ENCODE data around the gene MATN1.

MATN1 gene

DNA sequence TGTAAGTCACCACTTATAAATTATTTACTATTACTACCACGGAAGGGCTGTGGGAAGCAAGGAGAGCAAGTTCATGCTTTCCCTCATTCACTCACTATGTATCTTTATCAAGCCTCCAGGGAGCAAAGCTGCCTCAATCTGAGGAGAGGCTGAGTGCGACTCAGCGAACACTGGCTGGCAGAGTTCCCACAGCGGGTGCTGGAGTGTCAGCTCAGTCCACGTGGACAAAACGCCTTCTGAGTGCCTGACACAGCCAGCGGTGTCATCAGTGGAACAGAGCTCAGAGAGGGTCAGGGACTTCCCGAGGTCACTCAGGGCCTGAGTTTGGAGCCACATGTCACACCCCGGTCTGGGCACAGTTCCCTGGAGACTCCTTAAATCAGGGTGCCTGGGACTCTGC lies 16.9 kb downstream of the MATN1 start:
- Histone ChIP-seq H3K27me3 (replicated peaks; ENCODE audit: control insufficient read depth, insufficient read depth, low read length) (peaks cover under 1% of the 10 kb centered on the region), H3K9me3 (ENCODE audit: control insufficient read depth, low read length) (no peaks in the 10 kb centered on the region), H3K36me3 (ENCODE audit: control insufficient read depth, insufficient read depth, low read length, severe bottlenecking) (no peaks in the 10 kb centered on the region), H3K4me3 (ENCODE audit: low read length) (no peak overlapping the region), H3K4me1 (ENCODE audit: control insufficient read depth, insufficient read depth, low read length) (peaks cover 27% of the 10 kb centered on the region), H3K9ac (ENCODE audit: low read length) (no peak overlapping the region)
- DNase-seq (ENCODE audit: low read depth): peak; percentile 25

DNA sequence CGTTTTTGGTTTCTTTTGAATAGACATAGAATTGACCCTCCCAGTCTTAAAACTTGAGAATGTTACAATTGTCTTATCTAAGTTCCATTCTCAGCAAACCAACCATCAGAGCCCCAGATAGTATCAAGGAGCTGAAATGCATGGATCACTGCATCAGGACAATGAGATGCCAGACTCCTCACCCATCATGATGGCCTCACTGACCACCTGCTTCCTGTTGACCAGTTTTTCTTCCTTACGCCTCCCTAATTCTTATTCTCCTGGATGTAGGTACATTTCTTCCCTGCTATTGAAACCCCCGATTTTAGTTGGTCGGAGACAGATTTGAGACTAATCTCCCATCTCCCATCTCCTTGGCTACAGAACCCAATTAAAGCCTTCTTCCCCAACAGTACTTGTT lies 17.7 kb downstream of the MATN1 start:
- Histone ChIP-seq H3K4me1 (ENCODE audit: control insufficient read depth, insufficient read depth, low read length) (peaks cover 35% of the 10 kb centered on the region), H3K9ac (ENCODE audit: low read length) (no peak overlapping the region), H3K36me3 (ENCODE audit: control insufficient read depth, insufficient read depth, low read length, severe bottlenecking) (no peaks in the 10 kb centered on the region), H3K27me3 (replicated peaks; ENCODE audit: control insufficient read depth, insufficient read depth, low read length) (no peaks in the 10 kb centered on the region), H3K9me3 (ENCODE audit: control insufficient read depth, low read length) (no peaks in the 10 kb centered on the region), H3K4me3 (ENCODE audit: low read length) (no peak overlapping the region)
- DNase-seq (ENCODE audit: low read depth): no peak

DNA sequence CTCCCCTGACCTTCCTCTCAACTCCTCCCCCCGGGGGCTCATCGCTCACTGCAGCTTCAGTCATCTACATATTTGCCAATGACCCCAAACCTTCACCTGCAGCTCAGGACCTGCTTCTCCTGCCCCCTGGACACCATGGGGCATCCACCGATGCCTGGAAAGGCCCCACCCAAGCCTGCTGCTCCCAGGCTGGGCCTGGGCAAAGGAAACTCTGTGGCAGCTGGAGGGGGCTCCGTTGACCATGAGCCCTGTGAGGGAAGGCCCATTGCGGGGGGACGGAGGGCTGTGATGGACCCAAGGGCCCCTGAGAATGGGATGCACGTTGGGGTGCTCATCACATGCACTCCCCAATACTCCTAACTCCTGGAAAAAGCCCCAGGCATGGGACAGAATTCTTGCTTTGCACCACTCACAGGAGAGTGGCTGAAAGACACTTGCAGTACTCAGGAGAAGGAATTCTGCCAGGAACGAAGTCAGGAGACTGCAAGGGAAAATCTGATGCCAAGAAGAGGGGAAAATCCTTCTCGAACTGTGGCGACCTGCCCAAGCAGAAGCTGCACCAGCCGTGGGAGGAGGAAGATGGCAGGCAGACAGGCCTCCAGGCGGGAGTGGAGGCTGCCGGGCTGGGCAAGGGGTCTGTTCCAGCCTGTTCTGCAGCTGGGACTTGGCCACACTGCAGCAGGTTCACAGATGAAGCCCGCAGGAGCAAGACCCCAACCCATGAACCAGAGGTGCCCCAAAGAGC lies 18.4 kb downstream of the MATN1 start:
- Histone ChIP-seq H3K4me3 (ENCODE audit: low read length) (no peak overlapping the region), H3K27me3 (replicated peaks; ENCODE audit: control insufficient read depth, insufficient read depth, low read length) (no peaks in the 10 kb centered on the region), H3K4me1 (ENCODE audit: control insufficient read depth, insufficient read depth, low read length) (peaks cover 39% of the 10 kb centered on the region), H3K9ac (ENCODE audit: low read length) (peak overlapping the region; percentile 40), H3K36me3 (ENCODE audit: control insufficient read depth, insufficient read depth, low read length, severe bottlenecking) (no peaks in the 10 kb centered on the region), H3K9me3 (ENCODE audit: control insufficient read depth, low read length) (no peaks in the 10 kb centered on the region)
- no peak for DNase-seq (ENCODE audit: low read depth)

DNA sequence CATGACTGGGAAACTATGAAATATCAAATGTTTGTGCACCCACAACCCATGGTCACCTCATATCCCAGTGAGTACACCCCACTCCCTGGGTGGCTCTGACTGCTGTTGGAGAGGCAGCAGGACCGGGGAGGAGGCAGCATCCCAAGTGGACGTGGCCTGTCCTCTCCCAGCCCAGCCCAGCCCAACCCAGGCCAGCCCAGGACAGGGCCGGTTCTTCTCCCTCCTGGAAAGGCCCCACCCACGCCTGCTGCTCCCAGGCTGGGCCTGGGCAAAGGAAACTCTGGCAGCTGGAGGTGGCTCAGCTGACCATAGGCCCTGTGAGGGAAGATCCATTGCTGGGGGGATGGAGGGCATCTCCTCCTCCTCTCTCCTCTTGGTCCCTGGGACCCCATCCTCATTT lies 19.1 kb downstream of the MATN1 start:
- peaks cover 39% of the 10 kb centered on the region for H3K4me1 ChIP-seq (ENCODE audit: control insufficient read depth, insufficient read depth, low read length)
- no peaks in the 10 kb centered on the region for H3K36me3 ChIP-seq (ENCODE audit: control insufficient read depth, insufficient read depth, low read length, severe bottlenecking)
- no peaks in the 10 kb centered on the region for H3K27me3 ChIP-seq (replicated peaks; ENCODE audit: control insufficient read depth, insufficient read depth, low read length)
- peak; percentile 34 for DNase-seq (ENCODE audit: low read depth)
- H3K9me3 ChIP-seq (ENCODE audit: control insufficient read depth, low read length): no peaks in the 10 kb centered on the region
- H3K4me3 ChIP-seq (ENCODE audit: low read length): no peak overlapping the region
- peak overlapping the region; percentile 57 for H3K9ac ChIP-seq (ENCODE audit: low read length)

DNA sequence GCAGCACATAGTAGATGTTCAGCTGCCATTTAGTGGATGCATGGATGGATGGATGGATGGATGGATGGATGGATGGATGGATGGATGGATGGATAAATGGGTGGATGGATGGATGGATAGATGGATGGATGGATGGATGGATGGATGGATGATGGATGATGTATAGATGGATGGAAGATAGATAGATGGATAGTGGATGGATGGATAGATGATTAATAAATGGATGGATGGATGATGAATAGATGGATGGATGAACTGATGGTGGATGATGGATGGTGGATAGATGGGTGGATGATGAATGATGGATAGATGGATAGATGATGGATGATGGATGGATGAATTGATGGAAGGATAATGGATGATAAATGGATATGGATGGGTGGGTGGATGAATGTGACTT lies 20.6 kb downstream of the MATN1 start:
- Histone ChIP-seq H3K4me3 (ENCODE audit: low read length) (no peak overlapping the region), H3K4me1 (ENCODE audit: control insufficient read depth, insufficient read depth, low read length) (peaks cover 54% of the 10 kb centered on the region)
- DNase-seq (ENCODE audit: low read depth): no peak

DNA sequence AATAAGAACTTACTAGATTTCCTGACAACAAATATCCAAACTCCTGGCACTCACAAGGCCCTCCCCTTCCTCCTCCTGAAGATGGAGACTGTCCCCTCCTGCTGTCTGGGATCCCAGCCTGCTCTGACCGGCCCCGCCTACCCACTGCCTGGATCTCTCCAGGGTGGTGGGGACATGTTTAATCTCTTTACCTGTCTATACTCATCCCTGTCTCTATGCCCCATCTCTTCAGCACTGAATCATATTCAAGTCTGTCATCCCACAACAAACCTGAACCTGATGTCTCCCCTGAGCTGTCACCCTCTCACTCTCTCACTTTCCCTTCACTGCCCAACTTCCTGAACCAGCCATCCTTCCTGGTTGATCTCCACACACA lies 22.1 kb downstream of the MATN1 start:
- Histone ChIP-seq H3K4me1 (ENCODE audit: control insufficient read depth, insufficient read depth, low read length) (peaks cover 57% of the 10 kb centered on the region), H3K9me3 (ENCODE audit: control insufficient read depth, low read length) (no peaks in the 10 kb centered on the region), H3K4me3 (ENCODE audit: low read length) (no peak overlapping the region), H3K9ac (ENCODE audit: low read length) (peak overlapping the region; percentile 61), H3K36me3 (ENCODE audit: control insufficient read depth, insufficient read depth, low read length, severe bottlenecking) (no peaks in the 10 kb centered on the region), H3K27me3 (replicated peaks; ENCODE audit: control insufficient read depth, insufficient read depth, low read length) (no peaks in the 10 kb centered on the region)
- DNase-seq (ENCODE audit: low read depth): no peak

More for the DNA sequence above, 20.6 kb downstream of the MATN1 start:
- Histone ChIP-seq H3K9ac (ENCODE audit: low read length) (no peak overlapping the region), H3K27me3 (replicated peaks; ENCODE audit: control insufficient read depth, insufficient read depth, low read length) (no peaks in the 10 kb centered on the region), H3K9me3 (ENCODE audit: control insufficient read depth, low read length) (no peaks in the 10 kb centered on the region), H3K36me3 (ENCODE audit: control insufficient read depth, insufficient read depth, low read length, severe bottlenecking) (no peaks in the 10 kb centered on the region)

GRCh38 chr1:30700528-30701257 lies 22.7 kb downstream of the MATN1 start:
- Histone ChIP-seq H3K4me3 (ENCODE audit: low read length) (no peak overlapping the region), H3K27me3 (replicated peaks; ENCODE audit: control insufficient read depth, insufficient read depth, low read length) (no peaks in the 10 kb centered on the region), H3K36me3 (ENCODE audit: control insufficient read depth, insufficient read depth, low read length, severe bottlenecking) (no peaks in the 10 kb centered on the region), H3K9me3 (ENCODE audit: control insufficient read depth, low read length) (no peaks in the 10 kb centered on the region), H3K4me1 (ENCODE audit: control insufficient read depth, insufficient read depth, low read length) (peaks cover 58% of the 10 kb centered on the region), H3K9ac (ENCODE audit: low read length) (peak overlapping the region; percentile 61)
- DNase-seq (ENCODE audit: low read depth): peak; percentile 48

- Histone ChIP-seq H3K9me3 (ENCODE audit: control insufficient read depth, low read length) (no peaks in the 10 kb centered on the region), H3K36me3 (ENCODE audit: control insufficient read depth, insufficient read depth, low read length, severe bottlenecking) (no peaks in the 10 kb centered on the region), H3K4me1 (ENCODE audit: control insufficient read depth, insufficient read depth, low read length) (peaks cover 57% of the 10 kb centered on the region), H3K27me3 (replicated peaks; ENCODE audit: control insufficient read depth, insufficient read depth, low read length) (no peaks in the 10 kb centered on the region), H3K9ac (ENCODE audit: low read length) (no peak overlapping the region), H3K4me3 (ENCODE audit: low read length) (no peak overlapping the region)
- no peak for DNase-seq (ENCODE audit: low read depth)
These were observed 23.6 kb downstream of the MATN1 start for GRCh38 chr1:30699762-30700161.

DNA sequence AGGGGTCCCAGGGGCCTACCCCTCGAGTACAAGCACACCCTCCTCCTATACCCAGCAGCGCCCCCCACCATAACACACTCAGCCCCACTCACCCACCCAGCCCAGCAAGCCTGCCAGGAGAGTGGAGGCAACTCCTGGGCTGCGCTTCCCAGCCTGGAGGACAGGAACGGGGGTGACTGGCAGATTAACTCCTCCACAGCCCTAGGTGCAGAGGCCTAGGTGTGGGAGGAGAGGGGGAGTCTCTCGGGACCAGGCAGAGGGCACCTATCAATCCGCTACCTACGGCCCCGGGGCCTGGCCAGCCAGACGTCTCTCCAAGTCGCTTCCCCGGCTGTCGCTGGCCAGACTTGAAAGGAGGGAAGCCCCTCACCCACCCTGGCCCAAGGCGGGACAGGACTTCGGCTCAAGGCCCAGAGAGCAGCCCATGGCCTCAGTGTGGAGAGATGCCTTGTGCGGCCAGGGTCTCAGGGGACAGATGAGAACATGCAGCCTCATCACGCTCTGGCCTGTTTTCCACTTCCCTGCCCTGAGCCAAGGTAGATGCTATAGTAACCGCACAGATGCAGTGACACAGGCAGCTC lies 24.9 kb downstream of the MATN1 start:
- Histone ChIP-seq H3K9ac (ENCODE audit: low read length) (peak overlapping the region; percentile 67), H3K9me3 (ENCODE audit: control insufficient read depth, low read length) (no peaks in the 10 kb centered on the region), H3K36me3 (ENCODE audit: control insufficient read depth, insufficient read depth, low read length, severe bottlenecking) (no peaks in the 10 kb centered on the region), H3K4me3 (ENCODE audit: low read length) (no peak overlapping the region), H3K4me1 (ENCODE audit: control insufficient read depth, insufficient read depth, low read length) (peaks cover 48% of the 10 kb centered on the region), H3K27me3 (replicated peaks; ENCODE audit: control insufficient read depth, insufficient read depth, low read length) (no peaks in the 10 kb centered on the region)
- no peak for DNase-seq (ENCODE audit: low read depth)

DNA sequence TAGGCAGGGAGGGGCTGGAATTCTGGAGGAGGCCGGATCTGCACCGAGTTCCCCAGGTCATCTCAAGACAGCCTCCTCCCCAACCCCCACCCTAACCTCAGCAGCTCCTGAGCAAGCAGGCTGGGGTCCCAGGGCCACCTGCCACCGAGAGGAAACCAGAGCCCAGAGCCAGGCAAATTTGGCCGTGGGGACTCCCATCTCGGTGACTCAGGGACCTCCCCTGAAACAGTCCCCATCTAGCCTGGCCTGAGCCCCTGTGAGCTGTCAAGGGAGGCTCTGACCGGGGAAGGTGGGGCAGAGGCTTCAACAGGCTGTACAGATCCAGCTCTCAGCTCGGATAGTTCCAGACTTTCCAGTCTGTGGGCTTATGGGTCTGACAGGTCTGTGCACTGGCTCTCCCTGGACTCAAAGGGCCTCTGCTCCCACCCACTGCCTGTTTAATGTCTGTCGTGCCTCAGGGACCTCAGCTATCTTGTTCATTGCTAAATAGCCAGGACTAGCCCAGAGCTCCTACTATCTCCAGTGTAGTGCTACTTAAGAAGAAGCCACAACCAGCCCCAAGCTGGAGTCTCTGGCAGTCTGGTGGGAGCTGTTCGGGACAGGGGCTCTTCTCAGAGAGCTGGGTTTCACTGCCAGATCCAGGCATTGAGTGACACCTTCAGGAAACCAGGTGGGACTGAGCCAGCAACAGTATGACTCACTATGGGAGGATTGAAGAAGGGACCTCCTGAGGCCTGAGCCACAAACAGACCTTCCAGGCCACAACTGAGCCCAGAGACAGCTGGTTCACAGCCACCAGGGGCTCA lies 25.6 kb downstream of the MATN1 start:
- H3K9ac ChIP-seq (ENCODE audit: low read length): peak overlapping the region; percentile 67
- H3K36me3 ChIP-seq (ENCODE audit: control insufficient read depth, insufficient read depth, low read length, severe bottlenecking): no peaks in the 10 kb centered on the region
- DNase-seq (ENCODE audit: low read depth): no peak
- peaks cover 48% of the 10 kb centered on the region for H3K4me1 ChIP-seq (ENCODE audit: control insufficient read depth, insufficient read depth, low read length)
- H3K27me3 ChIP-seq (replicated peaks; ENCODE audit: control insufficient read depth, insufficient read depth, low read length): no peaks in the 10 kb centered on the region
- H3K4me3 ChIP-seq (ENCODE audit: low read length): no peak overlapping the region
- no peaks in the 10 kb centered on the region for H3K9me3 ChIP-seq (ENCODE audit: control insufficient read depth, low read length)

- H3K4me1 ChIP-seq (ENCODE audit: control insufficient read depth, insufficient read depth, low read length): peaks cover 48% of the 10 kb centered on the region
- no peaks in the 10 kb centered on the region for H3K9me3 ChIP-seq (ENCODE audit: control insufficient read depth, low read length)
- no peaks in the 10 kb centered on the region for H3K36me3 ChIP-seq (ENCODE audit: control insufficient read depth, insufficient read depth, low read length, severe bottlenecking)
- DNase-seq (ENCODE audit: low read depth): no peak
- no peak overlapping the region for H3K4me3 ChIP-seq (ENCODE audit: low read length)
- no peak overlapping the region for H3K9ac ChIP-seq (ENCODE audit: low read length)
- no peaks in the 10 kb centered on the region for H3K27me3 ChIP-seq (replicated peaks; ENCODE audit: control insufficient read depth, insufficient read depth, low read length)
These were observed 26.6 kb downstream of the MATN1 start for GRCh38 chr1:30696831-30697230.
